H9 (cell line): ENCODE results near the gene PPM1G. TPM values are rescaled to one million over a fixed set of nuclear protein-coding genes. Genes with fewer than 3 reads are reported as not detected.

ENCODE experiments used
- DNase-seq: peaks from one replicate; pipeline ENCODE4 v3.0.0-alpha.2; 2017
- H2AFZ ChIP-seq: one replicate; pipeline ENCODE4 v1.6.1; 2013; ENCODE audit warnings: mild to moderate bottlenecking, low read length, control low read depth, moderate library complexity
- H2AK5ac ChIP-seq: 2 replicates; pipeline ENCODE4 v1.6.1; 2013; ENCODE audit warnings: low read length, control low read depth, mixed read lengths; ENCODE audit not compliant: insufficient read length
- H2BK120ac ChIP-seq: one replicate; pipeline ENCODE4 v1.6.1; 2013; ENCODE audit warnings: low read depth, mild to moderate bottlenecking, low read length, control low read depth, inconsistent platforms; ENCODE audit not compliant: poor library complexity, severe bottlenecking
- H2BK12ac ChIP-seq: 2 replicates; pipeline ENCODE4 v1.6.1; 2013; ENCODE audit warnings: low read length, control low read depth, mixed read lengths, low read depth; ENCODE audit not compliant: insufficient read length
- H2BK15ac ChIP-seq: 2 replicates; pipeline ENCODE4 v1.6.1; 2013; ENCODE audit warnings: low read depth, low read length, control low read depth
- H2BK20ac ChIP-seq: one replicate; pipeline ENCODE4 v1.6.1; 2013; ENCODE audit warnings: low read depth, mild to moderate bottlenecking, low read length, control low read depth, inconsistent platforms; ENCODE audit not compliant: poor library complexity, severe bottlenecking
- H2BK5ac ChIP-seq: 2 replicates; pipeline ENCODE4 v1.6.1; 2013; ENCODE audit warnings: low read length, control low read depth, mixed read lengths; ENCODE audit not compliant: insufficient read length
- H3K14ac ChIP-seq: 2 replicates; pipeline ENCODE4 v1.6.1; 2013; ENCODE audit warnings: low read length, control low read depth; ENCODE audit not compliant: insufficient read depth
- H3K18ac ChIP-seq: 2 replicates; pipeline ENCODE4 v1.6.1; 2013; ENCODE audit warnings: low read depth, mild to moderate bottlenecking, mixed read lengths, low read length, control low read depth; ENCODE audit not compliant: insufficient read length
- H3K23ac ChIP-seq: 2 replicates; pipeline ENCODE4 v1.6.1; 2013; ENCODE audit warnings: low read length, control low read depth, mixed read lengths, low read depth; ENCODE audit not compliant: insufficient read length
- H3K23me2 ChIP-seq: 2 replicates; pipeline ENCODE4 v1.6.1; 2013; ENCODE audit warnings: low read depth, mild to moderate bottlenecking, mixed read lengths, low read length, control low read depth; ENCODE audit not compliant: insufficient read length, poor library complexity, severe bottlenecking
- H3K27ac ChIP-seq: 2 replicates; pipeline ENCODE4 v1.5.1; 2013; ENCODE audit warnings: low read length, control low read depth, mixed read lengths, low read depth; ENCODE audit not compliant: insufficient read length
- H3K27me3 ChIP-seq: 2 replicates; pipeline ENCODE4 v1.6.1; 2013; ENCODE audit warnings: low read length, control low read depth, inconsistent platforms; ENCODE audit not compliant: insufficient read depth
- H3K4ac ChIP-seq: 2 replicates; pipeline ENCODE4 v1.6.1; 2013; ENCODE audit warnings: low read depth, mild to moderate bottlenecking, control low read depth, inconsistent platforms, low read length, moderate library complexity
- H3K4me1 ChIP-seq: 2 replicates; pipeline ENCODE4 v1.6.1; 2013; ENCODE audit warnings: low read length, control low read depth, inconsistent platforms; ENCODE audit not compliant: insufficient read depth
- H3K4me2 ChIP-seq: 2 replicates; pipeline ENCODE4 v1.6.1; 2013; ENCODE audit warnings: low read length, control low read depth, mixed read lengths; ENCODE audit not compliant: insufficient read length, insufficient read depth
- H3K56ac ChIP-seq: 2 replicates; pipeline ENCODE4 v1.6.1; 2013; ENCODE audit warnings: low read depth, mild to moderate bottlenecking, mixed read lengths, low read length, control low read depth; ENCODE audit not compliant: insufficient read length
- H3K79me1 ChIP-seq: 2 replicates; pipeline ENCODE4 v1.6.1; 2013; ENCODE audit warnings: low read depth, mild to moderate bottlenecking, moderate library complexity, low read length, control low read depth, inconsistent platforms; ENCODE audit not compliant: insufficient read depth, poor library complexity, severe bottlenecking
- H3K79me2 ChIP-seq: 2 replicates; pipeline ENCODE4 v1.6.1; 2013; ENCODE audit warnings: low read length, control low read depth, inconsistent platforms; ENCODE audit not compliant: insufficient read depth
- H3K9ac ChIP-seq: 2 replicates; pipeline ENCODE4 v1.6.1; 2013; ENCODE audit warnings: low read length, control low read depth, mixed read lengths; ENCODE audit not compliant: insufficient read length; ENCODE audit errors: extremely low read depth
- H3K9me3 ChIP-seq: one replicate; pipeline ENCODE4 v1.6.1; 2013; ENCODE audit warnings: low read depth, low read length, inconsistent platforms; ENCODE audit not compliant: control insufficient read depth
- H3T11ph ChIP-seq: one replicate; pipeline ENCODE4 v1.6.1; 2013; ENCODE audit warnings: mild to moderate bottlenecking, low read length, control low read depth, inconsistent platforms
- H4K20me1 ChIP-seq: one replicate; pipeline ENCODE4 v1.6.1; 2013; ENCODE audit not compliant: control insufficient read depth, insufficient read length, insufficient read depth
- H4K5ac ChIP-seq: 2 replicates; pipeline ENCODE4 v1.6.1; 2013; ENCODE audit warnings: low read depth, mild to moderate bottlenecking, mixed read lengths, low read length, control low read depth; ENCODE audit not compliant: insufficient read length
- H4K8ac ChIP-seq: replicated peaks from 2 replicates; pipeline ENCODE4 v1.6.1; 2013; ENCODE audit warnings: low read length, control low read depth, mixed read lengths, low read depth; ENCODE audit not compliant: insufficient read length
- H4K91ac ChIP-seq: 2 replicates; pipeline ENCODE4 v1.6.1; 2013; ENCODE audit warnings: low read depth, mild to moderate bottlenecking, moderate library complexity, mixed read lengths, low read length, control low read depth; ENCODE audit not compliant: insufficient read length
- H3K27ac Mint-ChIP-seq, 3 experiments: 2 replicates in 2 of 3; 3 replicates in 1 of 3; pipeline ENCODE4 v1.8.0; 2020 to 2021; ENCODE audit warnings: mixed read lengths in 3 of 3, mild to moderate bottlenecking in 1 of 3, moderate library complexity in 1 of 3
- H3K27me3 Mint-ChIP-seq: 2 replicates; pipeline ENCODE4 v1.8.0; 2021; ENCODE audit warnings: low read depth, mild to moderate bottlenecking, moderate library complexity, mixed read lengths
- H3K36me3 Mint-ChIP-seq, 3 experiments: 2 replicates in 2 of 3; 3 replicates in 1 of 3; pipeline ENCODE4 v1.8.0; 2020 to 2021; ENCODE audit warnings: low read depth in 3 of 3, mixed read lengths in 3 of 3; ENCODE audit not compliant: insufficient read depth in 1 of 3
- H3K4me1 Mint-ChIP-seq, 2 experiments: 2 replicates each; pipeline ENCODE4 v1.8.0; 2020; ENCODE audit warnings: mixed read lengths in 2 of 2
- H3K4me3 Mint-ChIP-seq, 2 experiments: 2 replicates in 1 of 2; 3 replicates in 1 of 2; pipeline ENCODE4 v1.8.0; 2020 to 2021; ENCODE audit warnings: mild to moderate bottlenecking in 2 of 2, mixed read lengths in 2 of 2, moderate library complexity in 1 of 2
- H3K9me3 Mint-ChIP-seq, 2 experiments: 2 replicates in 1 of 2; 3 replicates in 1 of 2; pipeline ENCODE4 v1.8.0; 2020; ENCODE audit warnings: mild to moderate bottlenecking in 2 of 2, mixed read lengths in 2 of 2, moderate library complexity in 1 of 2
- CTCF ChIP-seq: fragments of 200-600 bp; sonication (generic); conservative IDR thresholded peaks from 3 replicates; pipeline ENCODE4 v1.8.0; 2021; ENCODE audit warnings: antibody characterized with exemption, mild to moderate bottlenecking
- WGBS: extraction: QIAGEN DNeasy Blood & Tissue Kit; methylation state at CpG from one replicate; pipeline ENCODE4 v1.1.7; 2013; ENCODE audit warnings: missing lambda C conversion rate, low lambda C conversion rate, mixed read lengths; ENCODE audit not compliant: insufficient read length; ENCODE audit errors: extremely low coverage; 5-methylcytosine and 5-hydroxymethylcytosine counted together
- total RNA-seq: library from RNA; stranded (reverse); gene quantifications from 2 replicates; pipeline ENCODE4 v1.2.1, GENCODE V29; 2021

Gene PPM1G
- total RNA-seq, 1 experiment from 2014 or later: 146 TPM

GRCh38 chr2:27453968-27454367 lies 44.6 kb upstream of the PPM1G start:
- Histone ChIP-seq H2BK12ac (no peak overlapping the region), H2AFZ (no peak overlapping the region), H3K4ac (no peak overlapping the region), H3K56ac (no peak overlapping the region), H4K91ac (no peak overlapping the region), H3K79me1 (no peaks in the 10 kb centered on the region), H3K79me2 (no peaks in the 10 kb centered on the region), H2BK5ac (no peak overlapping the region), H2BK120ac (no peak overlapping the region), H4K8ac (no peak overlapping the region), H3K4me1 (no peaks in the 10 kb centered on the region), H3K9me3 (no peaks in the 10 kb centered on the region), H3K27me3 (no peaks in the 10 kb centered on the region), H3K23ac (no peak overlapping the region), H3T11ph (no peak overlapping the region), H3K23me2 (no peaks in the 10 kb centered on the region), H2AK5ac (no peak overlapping the region), H3K9ac (no peak overlapping the region), H4K5ac (no peak overlapping the region), H2BK15ac (no peak overlapping the region), H4K20me1 (no peaks in the 10 kb centered on the region), H3K4me2 (no peak overlapping the region), H2BK20ac (no peak overlapping the region), H3K18ac (no peak overlapping the region), H3K27ac (no peak overlapping the region), H3K14ac (no peak overlapping the region)
- WGBS: no CpG with 5 or more reads among the region's 7 CpGs
- no peaks in the 10 kb centered on the region for H3K9me3 Mint-ChIP-seq
- H3K27ac Mint-ChIP-seq: peak overlapping the region in 1 of 3 experiments; percentile 45; a peak in 4 of 7 replicates
- H3K27me3 Mint-ChIP-seq: no peaks in the 10 kb centered on the region
- no peak overlapping the region for H3K4me3 Mint-ChIP-seq
- DNase-seq: peak; percentile 33
- peaks cover 6 to 53% (median 21%) of the 10 kb centered on the region in 3 experiments; a peak in 6 of 7 replicates for H3K36me3 Mint-ChIP-seq
- H3K4me1 Mint-ChIP-seq: no peaks in the 10 kb centered on the region
- TF ChIP-seq CTCF: peak; percentile 34; the same call in 1 of the 3 replicates
